Endothelial cell of umbilical vein (primary cell): ENCODE measurements around the gene SH3BP2. TPM values are rescaled to one million over a fixed set of nuclear protein-coding genes. Genes with fewer than 3 reads are reported as not detected.

Experiments
- BruUV-seq: library from RNA; stranded (reverse); fragments of 400-500 nt; replicated peaks from 2 replicates; lab custom pipeline; 2021; lab: Mats Ljungman, UMichigan
- CTCF ChIA-PET: fragments of 300-600, 350-600 bp; sonication (Branson Sonifier 250); formaldehyde crosslinking; loops from one replicate; lab custom pipeline; 2021; ENCODE audit warnings: antibody characterized with exemption, inconsistent platforms; lab: Charles Lee
- POLR2A ChIA-PET: fragments of 300-600, 350-600 bp; sonication (Branson Sonifier 250); formaldehyde crosslinking; loops from one replicate; lab custom pipeline; 2021; ENCODE audit warnings: antibody characterized with exemption, inconsistent platforms; lab: Charles Lee
- DNase-seq: peaks from one replicate; pipeline ENCODE4 v3.0.0-alpha.2; 2011; ENCODE audit warnings: low read depth, low spot score
- FAIRE-seq: peaks from 2 replicates; lab custom pipeline; 2011; peaks lifted over from hg19 to GRCh38; lab: Jason Lieb, UNC
- H2AFZ ChIP-seq: 2 replicates; pipeline ENCODE4 v1.6.0; 2012; ENCODE audit warnings: low read depth, low read length, control low read depth, inconsistent platforms
- H3K27ac ChIP-seq: 2 replicates; pipeline ENCODE4 v1.5.1; 2011; ENCODE audit warnings: low read depth, mild to moderate bottlenecking, control low read depth, low read length, moderate library complexity; ENCODE audit not compliant: insufficient read depth
- H3K27me3 ChIP-seq, 2 experiments: 2 replicates each; pipeline versions ENCODE4 v1.6.0 to v1.6.1; 2011; ENCODE audit warnings: low read length in 2 of 2, mixed read lengths in 1 of 2; ENCODE audit not compliant: control insufficient read depth in 2 of 2, insufficient read depth in 2 of 2
- H3K36me3 ChIP-seq, 2 experiments: 2 replicates in 1 of 2; 3 replicates in 1 of 2; pipeline ENCODE4 v1.5.1; 2011; ENCODE audit warnings: low read length in 2 of 2, mild to moderate bottlenecking in 1 of 2, moderate library complexity in 1 of 2; ENCODE audit not compliant: control insufficient read depth in 2 of 2, insufficient read depth in 2 of 2; ENCODE audit errors: extremely low read depth in 1 of 2
- H3K4me1 ChIP-seq: 3 replicates; pipeline ENCODE4 v1.5.1; 2011; ENCODE audit warnings: mild to moderate bottlenecking, low read length; ENCODE audit not compliant: control insufficient read depth, insufficient read depth; ENCODE audit errors: extremely low read depth
- H3K4me2 ChIP-seq: 2 replicates; pipeline ENCODE4 v1.6.1; 2011; ENCODE audit warnings: low read length, control low read depth, mixed read lengths; ENCODE audit not compliant: insufficient read depth
- H3K4me3 ChIP-seq, 3 experiments: fragments of 200-600 bp in 1 of 3; sonication (generic), shearing (Covaris generic) in 1 of 3; replicated peaks in 1 of 3; 2 replicates each; pipeline ENCODE4 v1.5.1; 2011 to 2016; ENCODE audit warnings: control low read depth in 3 of 3, low read length in 3 of 3, mild to moderate bottlenecking in 2 of 3, inconsistent platforms in 1 of 3, low read depth in 1 of 3, moderate library complexity in 1 of 3; ENCODE audit not compliant: insufficient read depth in 1 of 3
- H3K79me2 ChIP-seq: 2 replicates; pipeline ENCODE4 v1.6.0; 2012; ENCODE audit warnings: low read length, inconsistent platforms; ENCODE audit not compliant: control insufficient read depth, insufficient read depth
- H3K9ac ChIP-seq: replicated peaks from 2 replicates; pipeline ENCODE3; 2011; ENCODE audit warnings: low read length, control low read depth; ENCODE audit not compliant: insufficient read depth; ENCODE audit errors: extremely low read depth
- H3K9me1 ChIP-seq: replicated peaks from 3 replicates; pipeline ENCODE4 v1.6.0; 2011; ENCODE audit warnings: mild to moderate bottlenecking, low read length; ENCODE audit not compliant: control insufficient read depth, insufficient read depth; ENCODE audit errors: extremely low read depth
- H3K9me3 ChIP-seq: replicated peaks from 2 replicates; pipeline ENCODE4 v1.5.1; 2012; ENCODE audit warnings: low read length, inconsistent platforms; ENCODE audit not compliant: control insufficient read depth, insufficient read depth
- H4K20me1 ChIP-seq: replicated peaks from 2 replicates; pipeline ENCODE3; 2011; ENCODE audit warnings: mild to moderate bottlenecking, low read length; ENCODE audit not compliant: control insufficient read depth, insufficient read depth; ENCODE audit errors: extremely low read depth
- CTCF ChIP-seq, 2 donors: IDR thresholded peaks; 1 replicate in 1 of 2; 2 replicates in 1 of 2; pipeline ENCODE4 v1.5.1; 2011; ENCODE audit warnings: low read length in 2 of 2, mild to moderate bottlenecking in 2 of 2, moderate library complexity in 2 of 2, control low read depth in 1 of 2, inconsistent platforms in 1 of 2, low read depth in 1 of 2; ENCODE audit not compliant: insufficient read depth in 1 of 2; ENCODE audit errors: extremely low read depth in 1 of 2
- EZH2 ChIP-seq: IDR thresholded peaks from 2 replicates; pipeline ENCODE4 v1.6.1; 2012; ENCODE audit warnings: borderline replicate concordance, low read depth, mild to moderate bottlenecking, moderate library complexity, low read length, inconsistent platforms; ENCODE audit not compliant: severe bottlenecking
- FOS ChIP-seq: IDR thresholded peaks from 2 replicates; pipeline ENCODE4 v1.6.1; 2011; ENCODE audit warnings: mild to moderate bottlenecking, low read length, moderate library complexity, borderline replicate concordance; ENCODE audit not compliant: insufficient read depth
- GATA2 ChIP-seq: IDR thresholded peaks from 2 replicates; pipeline ENCODE4 v1.7.0; 2011; ENCODE audit warnings: low read depth, mild to moderate bottlenecking, moderate library complexity, mixed read lengths, low read length; ENCODE audit not compliant: insufficient read length, insufficient read depth
- JUN ChIP-seq: IDR thresholded peaks from 2 replicates; pipeline ENCODE4 v1.6.1; 2011; ENCODE audit warnings: borderline replicate concordance, low read depth; ENCODE audit not compliant: insufficient read length, insufficient read depth
- MAX ChIP-seq: IDR thresholded peaks from 2 replicates; pipeline ENCODE4 v1.6.1; 2011; ENCODE audit not compliant: insufficient read depth, insufficient read length
- MYC ChIP-seq: IDR thresholded peaks from one replicate; pipeline ENCODE4 v1.6.1; 2011; ENCODE audit warnings: mild to moderate bottlenecking, low read depth, low read length
- POLR2A ChIP-seq: IDR thresholded peaks from 2 replicates; pipeline ENCODE4 v1.6.1; 2012; ENCODE audit warnings: low read depth, mild to moderate bottlenecking, control low read depth, low read length
- POLR2AphosphoS5 ChIP-seq: IDR thresholded peaks from 2 replicates; pipeline ENCODE4 v1.6.1; 2012; ENCODE audit warnings: low read depth, mild to moderate bottlenecking, control low read depth, low read length, moderate library complexity; ENCODE audit not compliant: insufficient read depth
- dilution Hi-C: fragments of 300-500 bp; cut with MboI; formaldehyde crosslinking; loops from one replicate; pipeline ENCODE4 v1.15.0; 2019; ENCODE audit warnings: low sequenced_read_pairs; ENCODE audit not compliant: extremely low pct_ligation_motif_present
- intact Hi-C: fragments of 100-400 bp; cut with micrococcal nuclease; formaldehyde crosslinking; loops from one replicate; pipeline ENCODE4 v1.10.0; 2022
- polyA plus RNA-seq, 4 experiments: library from polyadenylated mRNA; depleted of rRNA in 3 of 4; stranded (reverse) in 3 of 4; unstranded in 1 of 4; fragments of >200 nt; gene quantifications; 2 replicates each; pipeline versions ENCODE4 v1.2.1 to v1.2.3, GENCODE V29; 2011 to 2012; ENCODE audit warnings: missing spikeins in 1 of 4
- total RNA-seq: library from RNA; stranded (reverse); gene quantifications from 2 replicates; pipeline ENCODE4 v1.2.3, GENCODE V29; 2021

Gene SH3BP2
- total and polyA plus RNA-seq, 2 donors (not counting 3 experiments of a cell fraction or from before 2014, with no cell fraction given), result 69.2 to 73.9 TPM

GRCh38 chr4:2819244-2820215 is 26.6 kb downstream of the SH3BP2 start:
- H3K79me2 ChIP-seq, result peaks cover 55% of the 10 kb centered on the region
- no peaks in the 10 kb centered on the region for H3K9me1 ChIP-seq
- TF ChIP-seq GATA2 (no peak), EZH2 (no peak), JUN (no peak), FOS (no peak), MYC (no peak), CTCF (IDR thresholded peaks at IDR 0.05; ENCODE audit: extremely low read depth in 1 of 2, insufficient read depth in 1 of 2, low read depth in 1 of 2, low read length in 2 of 2) (no peak), POLR2AphosphoS5 (no peak), MAX (no peak), POLR2A (no peak)
- BruUV-seq, result TSS peak; percentile 15
- no peak for FAIRE-seq
- H3K27ac ChIP-seq, result no peak overlapping the region
- peaks cover 5% of the 10 kb centered on the region for H3K4me1 ChIP-seq
- dilution Hi-C loops (no loop called here), intact Hi-C loops (no loop called here)
- H3K4me2 ChIP-seq, result no peak overlapping the region
- ChIA-PET CTCF (interaction anchor here (1.5 to 2.8 kb wide), 2 partner anchors 21 to 56 kb away, joined by 6 to 28 read pairs; no protein-coding TSS in a partner anchor), POLR2A (no interaction called here)
- H3K9ac ChIP-seq, result no peak overlapping the region
- no peaks in the 10 kb centered on the region for H4K20me1 ChIP-seq
- H3K27me3 ChIP-seq, result no peaks in the 10 kb centered on the region
- H3K36me3 ChIP-seq, result peaks cover 2 to 20% of the 10 kb centered on the region in 2 experiments
- DNase-seq, result no peak
- no peak overlapping the region for H3K4me3 ChIP-seq
- H3K9me3 ChIP-seq, result no peaks in the 10 kb centered on the region
- H2AFZ ChIP-seq, result no peak overlapping the region
